OCI-LY3 (cell line): ENCODE data around the gene ITLN1.

Experiments
- H2AFZ ChIP-seq: fragments of 200-600, 300-600 bp; shearing (Covaris generic); 2 replicates; pipeline ENCODE4 v1.6.0; 2014; ENCODE audit warnings: antibody characterized with exemption, low read depth, low read length
- H3K27ac ChIP-seq: fragments of 200-600, 300-600 bp; sonication (generic); 2 replicates; pipeline ENCODE4 v1.5.1; 2014; ENCODE audit warnings: mild to moderate bottlenecking, low read length, moderate library complexity, mixed read lengths
- H3K27me3 ChIP-seq: fragments of 200-600, 300-600 bp; sonication (generic); 2 replicates; pipeline ENCODE4 v1.6.1; 2014; ENCODE audit warnings: low read depth, low read length, mixed read lengths
- H3K36me3 ChIP-seq: fragments of 200-600, 300-600 bp; sonication (generic); replicated peaks from 2 replicates; pipeline ENCODE3; 2014; ENCODE audit warnings: low read depth, low read length, mixed read lengths
- H3K4me1 ChIP-seq: fragments of 300-600, 200-600 bp; sonication (generic); 2 replicates; pipeline ENCODE4 v1.6.1; 2014; ENCODE audit warnings: low read length, mixed read lengths
- H3K4me2 ChIP-seq: fragments of 200-600, 300-600 bp; sonication (generic); 2 replicates; pipeline ENCODE4 v1.6.1; 2014; ENCODE audit warnings: low read length, mixed read lengths
- H3K4me3 ChIP-seq: fragments of 300-600, 200-600 bp; sonication (generic); 2 replicates; pipeline ENCODE4 v1.5.1; 2014; ENCODE audit warnings: antibody characterized with exemption, mild to moderate bottlenecking, low read length, moderate library complexity
- H3K79me2 ChIP-seq: fragments of 300-600, 200-600 bp; shearing (Covaris generic); 2 replicates; pipeline ENCODE4 v1.6.1; 2014; ENCODE audit warnings: mild to moderate bottlenecking, low read length, mixed read lengths
- H3K9ac ChIP-seq: fragments of 300-600, 200-600 bp; shearing (Covaris generic); 2 replicates; pipeline ENCODE4 v1.6.0; 2014; ENCODE audit warnings: mild to moderate bottlenecking, low read length, moderate library complexity
- H3K9me3 ChIP-seq: fragments of 200-600, 300-600 bp; shearing (Covaris generic); 2 replicates; pipeline ENCODE4 v1.6.1; 2014; ENCODE audit warnings: low read length, mixed read lengths; ENCODE audit not compliant: insufficient read depth
- H4K20me1 ChIP-seq: fragments of 200-600, 300-600 bp; sonication (generic); 2 replicates; pipeline ENCODE4 v1.6.1; 2016; ENCODE audit warnings: low read length, mixed read lengths; ENCODE audit not compliant: insufficient read depth
- CTCF ChIP-seq: fragments of 200-600, 300-600 bp; sonication (generic); IDR thresholded peaks from 2 replicates; pipeline ENCODE4 v1.5.1; 2014; ENCODE audit warnings: antibody characterized with exemption, low read length, low read depth
- EZH2phosphoT487 ChIP-seq: fragments of 200-600 bp; shearing (Covaris generic); IDR thresholded peaks from 2 replicates; pipeline ENCODE4 v1.6.1; 2018; ENCODE audit warnings: antibody characterized with exemption, mixed run types, low read depth

ITLN1 gene

DNA sequence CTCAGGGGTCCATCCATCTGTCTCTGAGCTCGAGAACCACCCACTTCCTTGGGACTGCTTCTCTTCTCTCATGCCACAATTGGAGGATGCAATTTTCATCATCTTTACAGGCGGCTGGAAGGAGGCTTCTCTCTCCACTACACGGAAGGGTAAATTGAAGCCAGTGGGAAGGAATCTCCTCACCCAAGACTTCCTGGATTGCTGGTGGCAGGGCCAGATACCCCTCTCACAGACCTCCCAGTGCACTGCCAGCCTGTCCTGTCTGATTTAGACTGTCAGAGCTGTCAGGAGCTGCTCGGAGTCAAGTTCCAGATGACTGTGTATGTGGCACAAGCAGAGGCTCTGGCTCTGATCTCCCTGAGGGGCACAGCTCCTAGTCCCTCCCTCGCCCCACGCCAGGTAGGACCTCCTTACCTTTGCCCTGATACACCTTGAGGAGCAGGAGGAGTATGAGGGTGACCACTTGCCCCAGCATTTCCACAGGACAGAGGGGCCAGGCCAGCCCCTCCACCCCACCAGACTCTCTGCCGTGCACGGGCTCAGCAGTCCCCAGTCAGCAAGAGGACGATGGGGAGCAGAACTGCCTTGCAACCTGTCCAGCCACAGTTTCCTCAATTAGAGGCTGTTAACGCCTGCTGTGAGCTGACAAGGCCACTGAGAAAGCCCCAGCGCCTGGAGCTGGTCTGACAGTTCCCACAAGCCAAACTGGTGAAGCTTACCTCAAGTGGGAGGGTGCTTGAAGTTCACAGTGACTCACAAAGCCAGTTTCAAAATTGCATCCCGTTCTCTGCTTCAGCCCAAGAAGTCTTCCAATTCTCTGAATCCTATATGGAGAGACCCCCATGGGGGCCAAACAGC lies 22.5 kb downstream of the ITLN1 start, which contains the start of gene CD244:
CD244 (minus strand) TSS at position 685 of the 858 bp plus-strand sequence; CDS start at position 475, 210 bp downstream.
- TF ChIP-seq EZH2phosphoT487: no peak
- no peak for TF ChIP-seq CTCF
- H3K4me3 ChIP-seq: no peak within 1 kb of the TSS
- peaks cover 6% of the 10 kb centered on the region; the same call in 1 of the 2 replicates for H3K4me1 ChIP-seq
- H3K4me2 ChIP-seq: no peak within 1 kb of the TSS
- H3K27me3 ChIP-seq: no peaks in the 10 kb centered on the region
- no peaks in the 10 kb centered on the region for H3K36me3 ChIP-seq
- no peaks in the 10 kb centered on the region for H4K20me1 ChIP-seq
- no peaks in the 10 kb centered on the region for H3K79me2 ChIP-seq
- H3K9me3 ChIP-seq: no peaks in the 10 kb centered on the region
- no peak within 1 kb of the TSS for H3K9ac ChIP-seq
- no peak within 1 kb of the TSS for H2AFZ ChIP-seq
- H3K27ac ChIP-seq: no peak within 1 kb of the TSS

GRCh38 chr1:160860840-160861505 lies 24.0 kb downstream of the ITLN1 start:
- Histone ChIP-seq H4K20me1 (no peaks in the 10 kb centered on the region), H3K4me1 (peaks cover 6% of the 10 kb centered on the region; the same call in 1 of the 2 replicates), H3K36me3 (no peaks in the 10 kb centered on the region), H3K4me2 (no peak overlapping the region), H3K9me3 (no peaks in the 10 kb centered on the region), H3K27ac (no peak overlapping the region), H3K79me2 (no peaks in the 10 kb centered on the region), H2AFZ (no peak overlapping the region), H3K9ac (no peak overlapping the region), H3K27me3 (no peaks in the 10 kb centered on the region), H3K4me3 (no peak overlapping the region)
- TF ChIP-seq EZH2phosphoT487 (no peak), CTCF (no peak)

DNA sequence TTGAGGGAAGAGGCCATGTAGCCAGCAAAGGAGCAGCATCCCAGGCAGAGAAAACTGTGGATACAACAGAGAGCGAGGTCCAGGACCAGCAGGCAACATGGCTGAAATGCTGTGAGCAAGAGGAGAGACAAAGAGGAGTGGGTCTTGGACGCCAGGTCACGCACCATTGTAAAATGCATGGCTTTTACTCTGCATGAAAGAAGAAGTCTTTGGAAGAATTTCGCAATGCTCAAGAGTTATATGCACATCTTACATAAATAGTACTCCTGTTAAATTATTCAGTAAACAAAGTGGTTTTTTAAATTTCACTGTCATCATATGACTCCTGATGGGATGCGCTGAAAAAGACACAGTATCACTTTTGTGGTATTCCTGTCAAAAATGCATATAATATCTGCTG lies 25.8 kb downstream of the ITLN1 start:
- Histone ChIP-seq H3K27ac (no peak overlapping the region), H3K36me3 (no peaks in the 10 kb centered on the region), H3K4me3 (no peak overlapping the region), H3K79me2 (no peaks in the 10 kb centered on the region), H3K4me2 (no peak overlapping the region), H3K27me3 (no peaks in the 10 kb centered on the region), H4K20me1 (no peaks in the 10 kb centered on the region), H3K9ac (no peak overlapping the region), H3K9me3 (no peaks in the 10 kb centered on the region), H2AFZ (no peak overlapping the region), H3K4me1 (peaks cover 6% of the 10 kb centered on the region; the same call in 1 of the 2 replicates)
- no peak for TF ChIP-seq CTCF
- no peak for TF ChIP-seq EZH2phosphoT487

DNA sequence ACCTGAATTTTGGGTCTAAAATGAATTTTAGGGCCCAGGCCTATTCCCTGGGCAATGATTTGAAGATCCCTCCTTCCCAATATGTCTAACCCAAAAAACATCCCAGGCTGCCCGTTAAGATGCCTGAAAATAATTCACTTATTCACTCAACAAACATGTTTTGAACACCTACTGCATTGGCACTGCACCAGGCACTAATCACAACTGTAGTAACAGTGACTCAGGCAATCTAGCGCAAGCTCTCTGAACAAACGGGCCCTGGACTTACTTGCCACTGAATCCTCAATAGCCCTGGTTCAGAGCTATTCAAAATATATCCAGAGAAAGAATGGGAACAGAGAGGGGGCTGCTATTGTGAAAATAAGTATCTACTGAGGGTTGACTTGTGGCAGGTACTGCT lies 26.5 kb downstream of the ITLN1 start:
- Histone ChIP-seq H3K9me3 (no peaks in the 10 kb centered on the region), H3K4me3 (no peak overlapping the region), H3K27me3 (no peaks in the 10 kb centered on the region), H3K9ac (no peak overlapping the region), H3K4me2 (no peak overlapping the region), H4K20me1 (no peaks in the 10 kb centered on the region), H3K27ac (no peak overlapping the region), H2AFZ (no peak overlapping the region), H3K4me1 (peaks cover 2% of the 10 kb centered on the region; the same call in 1 of the 2 replicates), H3K36me3 (no peaks in the 10 kb centered on the region), H3K79me2 (no peaks in the 10 kb centered on the region)
- TF ChIP-seq EZH2phosphoT487 (no peak), CTCF (no peak)
